ENCODE measurements around the gene TRANK1.
"Not testable (repeated sequence)": the region's sequence is repeated elsewhere in the genome, so short reads cannot be mapped to it uniquely, and the experiment has no call there.

The TRANK1 gene

DNA sequence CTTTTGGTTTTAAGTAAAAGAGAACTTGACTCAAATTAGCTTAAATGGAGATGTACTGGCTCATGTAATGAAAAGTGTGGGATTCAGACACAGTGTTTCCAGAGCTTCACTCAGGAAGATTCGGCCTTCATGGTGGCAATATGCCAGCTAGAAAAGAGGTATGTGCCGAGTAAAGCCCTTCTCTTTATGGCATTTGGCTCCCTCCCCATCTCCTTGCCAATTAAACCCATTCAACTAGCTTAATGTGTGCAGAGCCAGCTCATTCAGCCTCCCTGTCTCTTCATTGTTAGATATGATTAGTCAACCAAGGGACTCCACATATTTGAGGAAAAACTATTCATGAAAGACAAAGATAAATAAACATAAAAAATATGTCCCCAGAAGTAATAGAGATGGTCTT lies 15.0 kb upstream of the TRANK1 start:
- TF ChIP-seq, protein P1, sequence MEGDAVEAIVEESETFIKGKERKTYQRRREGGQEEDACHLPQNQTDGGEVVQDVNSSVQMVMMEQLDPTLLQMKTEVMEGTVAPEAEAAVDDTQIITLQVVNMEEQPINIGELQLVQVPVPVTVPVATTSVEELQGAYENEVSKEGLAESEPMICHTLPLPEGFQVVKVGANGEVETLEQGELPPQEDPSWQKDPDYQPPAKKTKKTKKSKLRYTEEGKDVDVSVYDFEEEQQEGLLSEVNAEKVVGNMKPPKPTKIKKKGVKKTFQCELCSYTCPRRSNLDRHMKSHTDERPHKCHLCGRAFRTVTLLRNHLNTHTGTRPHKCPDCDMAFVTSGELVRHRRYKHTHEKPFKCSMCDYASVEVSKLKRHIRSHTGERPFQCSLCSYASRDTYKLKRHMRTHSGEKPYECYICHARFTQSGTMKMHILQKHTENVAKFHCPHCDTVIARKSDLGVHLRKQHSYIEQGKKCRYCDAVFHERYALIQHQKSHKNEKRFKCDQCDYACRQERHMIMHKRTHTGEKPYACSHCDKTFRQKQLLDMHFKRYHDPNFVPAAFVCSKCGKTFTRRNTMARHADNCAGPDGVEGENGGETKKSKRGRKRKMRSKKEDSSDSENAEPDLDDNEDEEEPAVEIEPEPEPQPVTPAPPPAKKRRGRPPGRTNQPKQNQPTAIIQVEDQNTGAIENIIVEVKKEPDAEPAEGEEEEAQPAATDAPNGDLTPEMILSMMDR (IDR thresholded peaks at IDR 0.05; ENCODE audit: low read depth, low read length, missing control alignments), result no peak

DNA sequence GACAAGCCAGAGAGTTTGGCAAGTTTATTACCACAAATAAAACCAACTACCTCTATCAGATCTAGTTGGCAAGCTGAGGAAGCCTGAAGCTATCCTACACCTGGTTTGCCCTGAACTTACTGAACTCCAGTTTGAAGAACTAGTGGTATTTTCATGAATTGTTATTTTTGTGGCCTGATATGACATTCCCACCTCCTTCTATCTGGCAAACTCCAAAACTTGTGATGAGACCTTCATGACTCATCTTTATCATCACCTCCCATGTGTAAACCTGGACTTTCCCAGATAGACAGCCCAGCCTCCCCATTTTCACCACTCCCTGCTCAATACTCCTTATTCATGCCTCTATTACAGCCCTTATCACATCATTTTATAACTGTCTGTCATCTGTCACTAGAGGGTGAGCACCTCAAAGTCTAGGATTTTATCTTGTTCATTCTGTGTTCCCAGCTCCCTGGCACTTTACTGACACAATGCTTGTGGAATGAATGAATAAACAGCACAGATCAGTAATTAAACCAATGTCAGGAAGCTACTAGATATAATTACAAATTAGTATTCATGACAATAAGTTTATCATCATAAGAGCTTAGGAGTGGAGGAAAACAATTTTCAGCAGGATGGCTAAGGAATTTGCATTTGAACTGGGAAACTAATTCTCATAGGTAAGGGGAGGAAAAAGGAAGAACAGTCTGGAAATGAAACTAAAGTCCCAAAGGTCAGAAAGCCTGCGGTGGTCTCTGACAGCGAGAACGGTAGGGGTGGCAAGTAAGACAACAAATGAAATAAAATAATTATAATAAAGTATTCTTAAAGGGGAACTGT lies 13.2 kb upstream of the TRANK1 start:
- DNase-seq (ENCODE audit: low read depth), result no peak

More for the DNA sequence above, 15.0 kb upstream of the TRANK1 start:
- DNase-seq (ENCODE audit: low read depth), result no peak
- H3K4me3 ChIP-seq (ENCODE audit: low read depth, low read length), result no peak overlapping the region
- in situ Hi-C loops (cut with HindIII; ENCODE audit: low sequenced_read_pairs), result no loop called here

DNA sequence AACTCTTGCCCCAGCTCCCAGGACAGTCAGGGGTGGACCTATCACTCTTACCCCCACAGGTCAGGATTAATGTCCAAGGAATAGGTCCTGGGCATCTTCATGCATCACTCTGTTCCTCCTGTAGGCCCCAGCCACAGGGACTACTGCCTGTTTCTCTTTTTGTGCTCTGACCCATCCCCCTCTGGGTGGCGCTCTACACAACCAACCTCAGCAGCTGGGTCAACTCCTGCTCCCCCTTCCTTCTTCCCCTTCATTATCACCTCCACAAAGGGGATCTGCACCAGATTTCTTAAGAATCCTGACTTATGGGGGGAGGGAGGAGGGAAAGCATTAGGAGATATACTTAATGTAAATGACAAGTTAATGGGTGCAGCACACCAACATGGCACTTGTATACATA lies 12.2 kb upstream of the TRANK1 start:
- in situ Hi-C loops (cut with HindIII; ENCODE audit: low sequenced_read_pairs), result no loop called here
- no peak for DNase-seq (ENCODE audit: low read depth)
- TF ChIP-seq, protein P1 (IDR thresholded peaks at IDR 0.05; ENCODE audit: low read depth, low read length, missing control alignments), result no peak
- no peak overlapping the region for H3K4me3 ChIP-seq (ENCODE audit: low read depth, low read length)

More for the DNA sequence above, 13.2 kb upstream of the TRANK1 start:
- TF ChIP-seq, protein P1 (IDR thresholded peaks at IDR 0.05; ENCODE audit: low read depth, low read length, missing control alignments), result no peak
- H3K4me3 ChIP-seq (ENCODE audit: low read depth, low read length), result no peak overlapping the region
- in situ Hi-C loops (cut with HindIII; ENCODE audit: low sequenced_read_pairs), result no loop called here

DNA sequence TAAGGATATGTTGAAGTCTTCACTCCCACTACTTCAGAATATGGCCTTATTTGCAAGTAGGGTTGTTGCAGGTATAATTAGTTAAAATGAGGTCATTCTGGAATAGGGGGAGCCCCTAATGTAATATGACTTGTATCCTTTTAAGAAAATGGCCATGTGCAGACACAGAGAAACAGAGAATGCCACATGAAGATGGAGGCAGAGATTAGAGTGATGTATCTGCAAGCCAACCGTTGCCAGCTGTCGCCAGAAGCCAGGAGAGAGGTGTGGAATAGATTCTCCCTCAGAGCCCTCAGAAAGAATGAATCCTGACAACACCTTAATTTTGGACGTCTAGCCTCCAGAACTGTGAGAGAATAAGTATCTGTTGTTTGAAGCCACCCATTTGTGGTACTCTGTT lies 11.3 kb upstream of the TRANK1 start:
- H3K4me3 ChIP-seq (ENCODE audit: low read depth, low read length), result no peak overlapping the region
- in situ Hi-C loops (cut with HindIII; ENCODE audit: low sequenced_read_pairs), result no loop called here
- TF ChIP-seq, protein P1 (IDR thresholded peaks at IDR 0.05; ENCODE audit: low read depth, low read length, missing control alignments), result no peak
- no peak for DNase-seq (ENCODE audit: low read depth)

DNA sequence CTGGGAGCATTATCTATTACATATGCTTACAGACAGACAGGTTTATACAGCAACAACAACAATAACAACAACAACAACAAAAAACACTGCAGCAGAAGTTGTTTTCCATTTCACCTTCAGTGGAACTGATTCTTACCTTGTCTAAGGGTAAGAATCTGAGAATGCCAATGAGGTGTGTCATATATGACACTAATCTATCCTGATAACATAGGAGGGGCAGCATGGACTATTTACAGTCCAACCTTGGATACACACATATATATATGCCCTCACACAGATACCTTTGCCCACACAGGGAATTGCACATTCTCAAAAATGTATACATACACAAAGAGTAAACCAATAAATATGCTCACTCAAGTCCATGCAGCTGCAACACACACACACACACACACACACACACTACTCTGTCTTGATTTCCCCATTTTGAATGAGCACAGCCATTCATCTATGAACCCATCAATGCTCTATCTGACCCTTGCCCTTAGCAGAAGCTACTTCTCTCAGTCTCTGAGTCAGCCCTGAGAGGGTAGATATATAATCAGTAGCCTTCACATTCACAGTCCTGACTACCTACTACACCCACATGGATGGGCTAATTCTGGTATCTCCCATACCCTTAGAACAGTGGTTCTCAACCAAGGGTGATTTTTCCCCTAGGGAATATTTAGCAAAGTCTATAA lies 9.7 kb upstream of the TRANK1 start:
- TF ChIP-seq, protein P1 (IDR thresholded peaks at IDR 0.05; ENCODE audit: low read depth, low read length, missing control alignments), result no peak
- in situ Hi-C loops (cut with HindIII; ENCODE audit: low sequenced_read_pairs), result no loop called here
- no peak for DNase-seq (ENCODE audit: low read depth)
- no peak overlapping the region for H3K4me3 ChIP-seq (ENCODE audit: low read depth, low read length)

DNA sequence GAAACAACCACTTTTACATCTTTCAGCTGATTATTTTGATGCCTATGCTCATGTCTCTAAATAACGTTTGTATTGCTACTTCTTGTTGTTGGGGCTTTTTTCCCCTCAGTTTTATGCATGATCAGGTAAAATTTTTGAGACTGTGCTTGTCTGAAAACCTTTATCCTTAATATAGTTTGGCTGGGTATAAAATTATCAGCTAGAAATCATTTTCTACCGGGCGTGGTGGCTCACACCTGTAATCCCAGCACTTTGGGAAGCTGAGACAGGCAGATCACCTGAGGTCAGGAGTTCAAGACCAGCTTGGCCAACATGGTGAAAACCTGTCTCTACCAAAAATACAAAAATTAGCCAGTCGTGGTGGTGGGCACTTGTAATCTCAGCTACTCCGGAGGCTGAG lies 3.0 kb upstream of the TRANK1 start:
- DNase-seq (ENCODE audit: low read depth); in situ Hi-C loops (cut with HindIII; ENCODE audit: low sequenced_read_pairs); H3K4me3 ChIP-seq (ENCODE audit: low read depth, low read length): not testable (repeated sequence)
